ENCODE measurements around the gene HAO1. TPM values are rescaled to one million over a fixed set of nuclear protein-coding genes. Genes with fewer than 3 reads are reported as not detected.

HAO1 gene
- total and polyA plus RNA-seq, 9 of the 15 experiments (the other 6 are each of a cell fraction or from before 2014, with no cell fraction given), result not detected

- no peak for TF ChIP-seq SNAPC5 (CRISPR knock-in tag; IDR thresholded peaks at IDR 0.05)
- TF ChIP-seq ETV1 (tag; conservative IDR thresholded peaks at IDR 0.05; ENCODE audit: low read depth), result no peak
- TF ChIP-seq TRIM28 (IDR thresholded peaks at IDR 0.05), result no peak
- no peak for TF ChIP-seq ZNF280A (IDR thresholded peaks at IDR 0.05; ENCODE audit: low read depth, partially characterized antibody)
- no peak for TF ChIP-seq PHB2 (IDR thresholded peaks at IDR 0.05; ENCODE audit: low read depth)
- TF ChIP-seq MTA3 (IDR thresholded peaks at IDR 0.05; ENCODE audit: borderline replicate concordance), result no peak
- no peak for TF ChIP-seq CCNT2 (IDR thresholded peaks at IDR 0.05; ENCODE audit: borderline replicate concordance, extremely low read depth, insufficient read length, low read depth, low read length)
- no peak for TF ChIP-seq EZH2 (IDR thresholded peaks at IDR 0.05; ENCODE audit: borderline replicate concordance, low read depth, low read length)
- TF ChIP-seq PURB (CRISPR knock-in tag; IDR thresholded peaks at IDR 0.05; ENCODE audit: low read depth), result no peak
- TF ChIP-seq ARID3A (IDR thresholded peaks at IDR 0.05; ENCODE audit: borderline replicate concordance, low read depth, low read length), result no peak
These were observed 81.5 kb downstream of the HAO1 start (continued) for GRCh38 chr20:7858734-7859250.

Data from K562 (cell line).